ENCODE measurements around the gene ELF5. TPM values are rescaled to one million over a fixed set of nuclear protein-coding genes. Genes with fewer than 3 reads are reported as not detected.

Gene ELF5
- total RNA-seq, 5 donors from 2014 or later (not counting 1 experiment from before 2014, with no cell fraction given), result not detected

Other genes starting within 250 kb of the ELF5 start
- under 1 TPM; 0.50 to 0.93 (median 0.82) TPM for gene ABTB2, start 155.8 kb downstream of the ELF5 start, total RNA-seq
- gene CAT, start 74.9 kb downstream of the ELF5 start, total RNA-seq, result 10 to 100 TPM; 26.2 to 43.5 (median 37.6) TPM
- under 1 TPM in 3 of 5 donors, not detected in 2; 0.30 to 0.47 (median 0.43) TPM for gene EHF, start 107.3 kb upstream of the ELF5 start, total RNA-seq